Esophagus (tissue), 2 donors: ENCODE measurements around the gene LENG9. TPM values are rescaled to one million over a fixed set of nuclear protein-coding genes. Genes with fewer than 3 reads are reported as not detected.

ENCODE experiments used
- H3K27ac ChIP-seq, 2 donors: one replicate each; pipeline ENCODE4 v1.5.1; 2013; ENCODE audit warnings: low read depth in 2 of 2, mild to moderate bottlenecking in 2 of 2, inconsistent platforms in 1 of 2, low read length in 1 of 2, moderate library complexity in 1 of 2
- H3K27me3 ChIP-seq, 2 donors: one replicate each; pipeline ENCODE4 v1.6.1; 2013; ENCODE audit warnings: low read length in 2 of 2, control low read depth in 1 of 2, mild to moderate bottlenecking in 1 of 2; ENCODE audit not compliant: insufficient read depth in 2 of 2, control insufficient read depth in 1 of 2
- H3K36me3 ChIP-seq, 2 donors: one replicate each; pipeline ENCODE4 v1.6.1; 2013; ENCODE audit warnings: low read length in 1 of 2; ENCODE audit not compliant: control insufficient read depth in 2 of 2, insufficient read depth in 2 of 2
- H3K4me1 ChIP-seq, 2 donors: one replicate each; pipeline ENCODE4 v1.6.1; 2013; ENCODE audit warnings: low read length in 1 of 2; ENCODE audit not compliant: control insufficient read depth in 2 of 2, insufficient read depth in 2 of 2
- H3K4me3 ChIP-seq, 2 donors: one replicate each; pipeline ENCODE4 v1.5.1; 2013; ENCODE audit warnings: low read length in 2 of 2, mild to moderate bottlenecking in 2 of 2, low read depth in 1 of 2, moderate library complexity in 1 of 2
- H3K9me3 ChIP-seq, 2 donors: one replicate each; pipeline ENCODE4 v1.6.1; 2013; ENCODE audit warnings: mild to moderate bottlenecking in 2 of 2, low read depth in 1 of 2, low read length in 1 of 2, moderate library complexity in 1 of 2; ENCODE audit not compliant: control insufficient read depth in 2 of 2, insufficient read depth in 1 of 2
- WGBS, 2 donors: extraction: QIAGEN DNeasy Blood & Tissue Kit; methylation state at CpG; one replicate each; pipeline ENCODE4 v1.1.7; 2013; 5-methylcytosine and 5-hydroxymethylcytosine counted together
- polyA plus RNA-seq, 2 donors: library from polyadenylated mRNA; stranded (reverse); fragments of 200-250 nt; gene quantifications; one replicate each; pipeline ENCODE4 v1.2.3, GENCODE V29; 2013
- donor health status: healthy with polysubstance abuse.
- donor health status: Bipolar disorder and iron deficiency.

The LENG9 gene
- polyA plus RNA-seq, 2 donors = 4.4 to 5.8 TPM

DNA sequence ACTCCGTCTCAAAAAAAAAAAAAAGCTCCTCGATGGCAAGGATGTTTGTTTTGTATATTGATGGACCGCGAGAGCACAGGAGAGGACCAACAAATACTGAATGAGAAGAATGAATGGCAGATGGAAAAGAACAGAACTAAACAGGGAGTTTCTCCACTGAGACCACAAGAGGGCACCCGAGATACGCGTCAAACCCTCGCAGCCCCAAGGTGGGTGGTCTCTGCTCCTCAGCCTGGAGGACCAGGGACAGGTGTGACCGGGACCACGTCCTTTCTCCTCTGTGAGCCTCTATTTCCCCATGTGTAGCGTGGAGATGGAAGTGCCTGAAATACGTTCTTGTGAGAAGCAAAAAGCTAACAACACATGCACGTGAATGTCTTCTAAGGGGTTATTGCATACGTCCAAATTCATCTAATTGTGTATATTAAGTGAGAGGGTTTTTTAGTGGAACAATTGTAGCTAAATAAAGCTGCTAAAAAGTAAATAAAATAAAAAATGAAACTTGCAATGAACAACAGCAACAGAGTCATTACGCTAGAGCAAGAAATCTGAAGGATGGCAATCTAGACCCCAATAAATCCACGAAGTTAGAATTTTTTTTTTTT, 17.9 kb upstream of the LENG9 start:
- no peaks in the 10 kb centered on the region for H3K4me1 ChIP-seq
- H3K9me3 ChIP-seq = no peaks in the 10 kb centered on the region
- 11 to 12% methylated on average over 16 of the region's 16 CpGs for WGBS, 2 donors
- H3K27ac ChIP-seq = no peak overlapping the region
- no peak overlapping the region for H3K4me3 ChIP-seq
- no peaks in the 10 kb centered on the region for H3K36me3 ChIP-seq
- H3K27me3 ChIP-seq = no peaks in the 10 kb centered on the region

DNA sequence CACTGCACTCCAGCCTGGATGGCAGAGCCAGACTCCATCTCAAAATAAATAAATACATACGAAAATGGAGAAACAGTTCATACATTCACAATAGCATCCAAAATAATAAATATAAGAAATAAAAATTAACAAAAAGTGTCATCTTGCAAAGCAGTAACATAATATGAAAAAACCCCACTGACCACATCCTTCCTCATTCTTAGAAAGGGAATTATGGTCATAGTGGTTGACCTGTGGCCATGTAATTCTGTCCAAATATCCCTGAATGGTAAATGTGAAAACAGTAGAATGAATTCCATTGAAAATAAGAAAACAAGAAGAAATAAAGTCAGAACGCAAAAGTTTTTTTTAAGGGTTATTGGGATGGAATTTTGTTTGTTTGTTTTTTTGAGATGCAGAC, 16.5 kb upstream of the LENG9 start:
- Histone ChIP-seq H3K4me1 (no peaks in the 10 kb centered on the region), H3K4me3 (no peak overlapping the region), H3K36me3 (no peaks in the 10 kb centered on the region), H3K9me3 (no peaks in the 10 kb centered on the region), H3K27ac (no peak overlapping the region), H3K27me3 (no peaks in the 10 kb centered on the region)
- WGBS, 2 donors = 61 to 68% methylated on average over 2 of the region's 2 CpGs

GRCh38 chr19:54478677-54479266, 15.2 kb upstream of the LENG9 start:
- no peak overlapping the region for H3K4me3 ChIP-seq
- peaks cover 0 to under 1% of the 10 kb centered on the region in 2 donors for H3K4me1 ChIP-seq
- H3K36me3 ChIP-seq = no peaks in the 10 kb centered on the region
- H3K27me3 ChIP-seq = no peaks in the 10 kb centered on the region
- 11 to 14% methylated on average over 10 of the region's 10 CpGs for WGBS, 2 donors
- no peaks in the 10 kb centered on the region for H3K9me3 ChIP-seq
- H3K27ac ChIP-seq = no peak overlapping the region

- H3K4me1 ChIP-seq = peaks cover 0 to 5% of the 10 kb centered on the region in 2 donors
- H3K9me3 ChIP-seq = no peaks in the 10 kb centered on the region
- WGBS, 2 donors = 63 to 70% methylated on average over 3 of the region's 3 CpGs
- no peaks in the 10 kb centered on the region for H3K27me3 ChIP-seq
- no peak overlapping the region for H3K4me3 ChIP-seq
- no peak overlapping the region for H3K27ac ChIP-seq
- no peaks in the 10 kb centered on the region for H3K36me3 ChIP-seq
Observed at GRCh38 chr19:54477650-54478049, 14.1 kb upstream of the LENG9 start.

- Histone ChIP-seq H3K27ac (no peak overlapping the region), H3K4me3 (no peak overlapping the region), H3K27me3 (no peaks in the 10 kb centered on the region), H3K36me3 (no peaks in the 10 kb centered on the region), H3K9me3 (no peaks in the 10 kb centered on the region), H3K4me1 (peaks cover 0 to 5% of the 10 kb centered on the region in 2 donors)
- 87 to 89% methylated on average over 11 of the region's 11 CpGs for WGBS, 2 donors
Observed at GRCh38 chr19:54475706-54476105, 12.1 kb upstream of the LENG9 start.

DNA sequence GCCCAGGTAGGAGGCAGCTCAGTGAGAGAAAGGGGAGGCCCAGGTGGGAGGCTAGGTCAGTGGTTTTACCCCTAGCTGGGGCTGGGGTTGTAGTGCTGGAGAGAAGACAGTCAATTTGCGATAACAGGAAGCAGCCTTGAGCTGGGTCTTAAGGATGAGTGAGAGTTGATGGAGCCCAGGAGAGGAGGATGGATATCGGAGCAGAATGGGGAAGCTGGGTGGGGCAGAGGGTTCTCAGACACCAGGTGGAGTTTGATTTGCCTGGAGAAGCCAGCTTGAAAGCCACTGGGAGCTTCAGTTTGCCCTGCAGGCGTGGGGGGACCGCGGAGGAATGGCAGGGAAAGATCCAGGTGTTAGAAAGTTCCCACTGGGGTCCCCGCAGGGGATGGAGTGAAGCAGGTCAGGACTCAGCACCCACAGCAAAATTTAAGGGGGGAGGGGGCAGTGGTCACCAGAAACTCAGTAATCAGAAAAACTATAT, 10.4 kb upstream of the LENG9 start:
- H3K9me3 ChIP-seq = no peaks in the 10 kb centered on the region
- WGBS, 2 donors = 63 to 65% methylated on average over 6 of the region's 6 CpGs
- peaks cover 0 to 8% of the 10 kb centered on the region in 2 donors for H3K4me1 ChIP-seq
- no peaks in the 10 kb centered on the region for H3K36me3 ChIP-seq
- peak overlapping the region in 1 of 2 donors; percentile 38 for H3K4me3 ChIP-seq
- no peaks in the 10 kb centered on the region for H3K27me3 ChIP-seq
- H3K27ac ChIP-seq = peak overlapping the region in 1 of 2 donors; percentile 37

GRCh38 chr19:54473071-54473891, 9.7 kb upstream of the LENG9 start, which contains the start of gene CDC42EP5:
Gene CDC42EP5 (minus strand): TSS chr19:54473296. CDS start chr19:54465547, 7,749 bp downstream.
- H3K4me1 ChIP-seq = peaks cover 0 to 8% of the 10 kb centered on the region in 2 donors
- no peaks in the 10 kb centered on the region for H3K9me3 ChIP-seq
- H3K36me3 ChIP-seq = no peaks in the 10 kb centered on the region
- H3K27me3 ChIP-seq = no peaks in the 10 kb centered on the region
- peak within 1 kb of the TSS; percentile 37 to 70 for H3K27ac ChIP-seq
- peak within 1 kb of the TSS; percentile 25 to 38 for H3K4me3 ChIP-seq
- WGBS, 2 donors = 10 to 15% methylated on average over 14 of the region's 14 CpGs

DNA sequence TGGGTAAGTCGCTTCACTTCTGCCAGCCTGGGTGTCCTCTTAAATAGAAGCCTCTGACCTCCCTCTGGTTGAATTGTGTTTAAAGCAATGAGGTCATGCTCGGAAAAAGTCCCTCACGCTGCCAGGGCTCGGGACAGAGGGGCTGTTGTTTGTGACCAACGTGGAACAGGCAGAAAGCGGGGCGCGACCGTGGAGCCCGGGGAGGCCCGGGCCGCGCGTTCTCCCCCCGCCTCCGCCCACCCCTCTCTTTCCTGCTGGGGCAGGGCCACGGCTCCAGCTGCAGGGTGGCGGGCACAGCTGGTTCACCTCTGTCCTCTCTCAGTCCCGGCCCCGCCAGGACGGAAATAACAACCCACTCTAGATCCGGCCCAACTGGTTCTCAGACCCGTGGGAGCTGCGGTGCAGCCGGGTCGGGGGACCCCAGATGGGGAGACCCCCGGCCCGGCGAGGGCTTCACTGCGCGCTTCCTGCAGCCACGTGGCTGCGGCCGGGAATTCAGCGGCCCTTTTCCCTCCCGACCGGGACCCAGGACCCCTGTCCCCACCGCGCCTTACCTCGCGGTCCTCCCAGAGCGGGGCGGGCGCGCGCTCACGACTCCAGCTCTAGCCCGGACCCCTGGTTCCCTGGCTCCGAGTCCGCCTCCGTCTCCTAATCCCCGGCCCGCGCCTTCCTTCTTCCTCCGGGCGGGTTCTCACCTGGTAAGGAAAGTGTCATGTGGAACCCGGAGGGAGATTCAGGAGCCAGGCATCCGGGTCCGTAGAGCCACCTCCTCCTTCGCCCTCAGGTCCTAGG, 7.6 kb upstream of the LENG9 start:
- peak overlapping the region; percentile 65 to 82 for H3K27ac ChIP-seq
- peak overlapping the region; percentile 57 to 64 for H3K4me3 ChIP-seq
- no peaks in the 10 kb centered on the region for H3K36me3 ChIP-seq
- no peaks in the 10 kb centered on the region for H3K27me3 ChIP-seq
- H3K4me1 ChIP-seq = peaks cover 0 to 8% of the 10 kb centered on the region in 2 donors
- WGBS, 2 donors = 1 to 3% methylated on average over 53 to 60 of the region's 60 CpGs
- H3K9me3 ChIP-seq = no peaks in the 10 kb centered on the region

DNA sequence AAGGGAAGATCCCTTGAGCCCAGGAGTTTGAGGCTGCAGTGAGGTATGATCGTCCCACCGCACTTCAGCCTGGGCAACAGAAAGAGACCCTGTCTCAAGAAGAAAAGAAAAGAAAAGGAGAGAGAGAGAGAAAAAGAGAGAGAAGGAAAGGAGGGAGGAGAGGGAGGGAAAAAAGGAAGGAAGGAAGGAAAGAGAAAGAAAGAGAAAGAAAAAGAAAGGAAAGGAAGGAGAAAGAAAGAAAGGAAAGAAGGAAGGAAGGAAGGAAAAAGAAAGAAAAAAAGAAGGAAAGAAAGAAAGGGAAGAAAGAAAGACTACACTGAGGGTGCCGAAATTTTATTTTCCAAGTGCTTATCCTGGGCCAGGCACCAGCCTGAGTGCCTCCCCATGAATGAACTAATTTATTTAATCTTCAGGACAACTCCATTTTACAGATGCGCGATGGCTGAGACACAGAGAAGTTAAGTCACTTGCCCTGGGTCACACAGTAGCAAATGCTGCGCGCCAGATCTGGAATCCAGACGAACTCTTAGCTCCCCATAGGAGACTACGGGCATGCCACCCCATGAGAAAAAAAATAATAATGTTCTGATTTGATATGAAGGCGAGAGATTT, 6.8 kb upstream of the LENG9 start:
- H3K4me1 ChIP-seq = peaks cover 0 to 8% of the 10 kb centered on the region in 2 donors
- H3K27me3 ChIP-seq = no peaks in the 10 kb centered on the region
- no peaks in the 10 kb centered on the region for H3K36me3 ChIP-seq
- peak overlapping the region; percentile 65 to 82 for H3K27ac ChIP-seq
- H3K9me3 ChIP-seq = no peaks in the 10 kb centered on the region
- H3K4me3 ChIP-seq = peak overlapping the region in 1 of 2 donors; percentile 57
- 69 to 71% methylated on average over 10 of the region's 10 CpGs for WGBS, 2 donors
